GM21381 (cell line): Measurements from ENCODE around the gene ADISSP.

Experiments used
- ATAC-seq: cut with Tn5 transposase; IDR thresholded peaks from one replicate; pipeline ENCODE4 v1.9.1; 2021; ENCODE audit warnings: mild to moderate bottlenecking, moderate library complexity; ENCODE audit not compliant: unreplicated experiment

Gene ADISSP

GRCh38 chr20:3739926-3740451 lies 27.6 kb downstream of the ADISSP start:
- no peak for ATAC-seq

GRCh38 chr20:3739054-3739925 lies 28.3 kb downstream of the ADISSP start:
- ATAC-seq, result no peak

- ATAC-seq, result no peak
These were observed 29.2 kb downstream of the ADISSP start for GRCh38 chr20:3738111-3739053.

- ATAC-seq, result no peak
These were observed 31.8 kb downstream of the ADISSP start for GRCh38 chr20:3735768-3736167.

- ATAC-seq, result no peak
These were observed 33.3 kb downstream of the ADISSP start for GRCh38 chr20:3734111-3734843.

- ATAC-seq, result no peak
These were observed 34.2 kb downstream of the ADISSP start for GRCh38 chr20:3733119-3733995.

GRCh38 chr20:3732327-3733118 lies 35.0 kb downstream of the ADISSP start, which contains the start of gene HSPA12B:
TSS of gene HSPA12B (plus strand) at chr20:3732685. CDS start at chr20:3738675, 5,990 bp downstream.
- no peak for ATAC-seq

GRCh38 chr20:3731944-3732326 lies 35.6 kb downstream of the ADISSP start:
- no peak for ATAC-seq

- no peak for ATAC-seq
These were observed 36.5 kb downstream of the ADISSP start for GRCh38 chr20:3730803-3731672.

GRCh38 chr20:3729811-3730540 lies 37.6 kb downstream of the ADISSP start:
- ATAC-seq, result no peak

GRCh38 chr20:3729378-3729777 lies 38.2 kb downstream of the ADISSP start:
- ATAC-seq, result no peak

GRCh38 chr20:3728876-3729275 lies 38.7 kb downstream of the ADISSP start:
- ATAC-seq, result no peak

- ATAC-seq, result no peak
These were observed 39.2 kb downstream of the ADISSP start for GRCh38 chr20:3728354-3728753.

GRCh38 chr20:3727401-3728021 lies 40.0 kb downstream of the ADISSP start:
- ATAC-seq, result no peak

GRCh38 chr20:3724356-3724755 lies 43.2 kb downstream of the ADISSP start:
- ATAC-seq, result no peak

GRCh38 chr20:3723284-3723683 lies 44.3 kb downstream of the ADISSP start:
- no peak for ATAC-seq

- ATAC-seq, result no peak
These were observed 45.6 kb downstream of the ADISSP start for GRCh38 chr20:3721912-3722311.
